Activated naive CD4-positive, alpha-beta T cell (primary cell): ENCODE measurements around the gene VPREB3.
"Not testable (repeated sequence)": the region's sequence is repeated elsewhere in the genome, so short reads cannot be mapped to it uniquely, and the experiment has no call there.

Experiments used
- DNase-seq, 4 experiments: peaks; one replicate each; lab custom pipeline; 2025; lab: John Stamatoyannopoulos, UW

Gene VPREB3

DNA sequence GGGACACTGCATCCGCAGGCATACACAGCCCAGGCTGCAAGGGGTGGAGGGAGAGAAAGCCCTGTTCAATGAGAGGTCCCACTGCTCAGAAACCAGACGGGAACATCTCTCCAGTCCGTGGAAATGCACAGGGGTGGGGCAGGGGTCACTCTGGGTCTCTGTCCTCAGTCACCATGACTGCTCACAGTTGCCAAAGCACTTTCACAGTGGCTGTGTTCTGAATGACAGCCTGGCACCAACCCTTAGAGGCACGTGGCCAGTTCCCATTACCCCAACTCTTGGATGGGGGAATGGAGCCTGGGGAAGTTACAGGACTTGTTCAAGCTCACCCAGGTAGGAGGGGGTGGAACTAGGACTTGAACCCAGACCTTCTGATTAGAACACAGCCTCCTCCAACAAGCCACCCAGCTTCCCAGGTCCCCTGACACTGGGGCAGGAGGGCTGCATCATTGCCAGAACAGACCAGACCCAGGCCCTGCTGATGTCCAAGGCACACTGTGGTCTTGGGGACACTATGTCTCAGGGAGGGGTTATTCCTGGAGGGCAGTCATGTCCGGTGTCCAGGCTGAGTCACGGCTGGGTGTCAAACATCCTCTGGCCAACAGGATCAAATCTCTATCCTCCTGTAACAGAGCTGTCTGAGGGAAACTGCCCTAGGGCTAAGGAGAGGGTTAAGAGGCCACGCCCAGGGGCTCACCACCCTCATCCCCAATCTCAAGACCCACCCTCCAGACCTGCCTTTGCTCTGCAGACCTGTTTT, 11.5 kb downstream of the VPREB3 start:
- no peak for DNase-seq

DNA sequence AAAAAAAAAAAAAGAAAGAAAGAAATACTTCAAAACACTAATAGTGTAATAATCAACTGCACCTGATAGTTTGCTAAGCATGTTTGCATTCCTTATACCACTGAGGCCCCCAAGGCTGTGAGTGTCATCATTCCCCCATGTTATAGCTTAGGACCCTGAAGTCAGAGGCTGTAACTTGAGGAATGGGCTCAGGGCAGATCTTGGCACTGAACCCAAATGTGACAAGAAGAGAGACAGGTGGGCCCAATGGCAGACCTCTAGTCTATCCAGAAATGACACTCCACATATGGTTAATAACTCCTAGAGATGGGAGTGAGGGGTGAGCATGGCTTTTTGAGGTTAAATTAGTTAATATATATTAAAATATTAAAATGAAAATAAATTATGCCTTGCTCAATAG, 16.5 kb downstream of the VPREB3 start:
- DNase-seq, result no peak

DNA sequence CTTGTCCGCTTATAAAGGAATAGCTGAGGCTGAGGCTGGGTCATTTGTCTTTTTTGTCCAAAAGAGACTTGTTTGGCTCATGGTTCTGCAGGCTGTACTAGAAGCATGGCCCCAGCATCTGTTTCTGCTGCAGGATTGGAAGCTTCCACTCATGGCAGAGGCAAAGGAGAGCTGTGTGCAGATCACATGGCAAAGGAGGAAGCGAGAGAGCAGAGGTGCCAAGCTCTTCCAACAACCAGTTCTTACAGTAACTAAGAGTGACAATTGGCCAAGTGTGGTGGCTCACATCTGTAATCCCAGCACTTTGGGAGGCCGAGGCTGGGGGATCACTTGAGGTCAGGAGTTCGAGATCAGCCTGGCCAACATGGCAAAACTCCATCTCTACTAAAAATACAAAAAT, 26.1 kb downstream of the VPREB3 start:
- DNase-seq, result not testable (repeated sequence)

DNA sequence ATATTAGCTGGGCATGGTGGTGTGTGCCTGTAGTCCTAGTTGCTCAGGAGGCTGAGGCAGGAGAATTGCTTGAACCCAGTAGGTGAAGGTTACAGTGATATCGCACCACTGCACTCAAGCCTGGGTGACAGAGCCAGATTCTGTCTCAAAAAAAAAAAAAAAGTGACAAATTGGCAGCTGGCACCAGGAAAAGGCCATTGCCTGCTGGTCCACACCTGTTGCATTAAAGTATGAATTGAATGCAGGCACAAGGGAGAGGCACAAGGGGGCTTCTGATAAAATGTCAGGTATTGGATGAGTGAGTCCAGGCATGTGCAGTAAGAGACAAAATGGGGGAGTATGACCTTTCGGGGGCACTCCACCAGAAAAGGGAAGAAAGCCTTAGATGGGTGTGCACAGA, 31.5 kb downstream of the VPREB3 start:
- no peak for DNase-seq

DNA sequence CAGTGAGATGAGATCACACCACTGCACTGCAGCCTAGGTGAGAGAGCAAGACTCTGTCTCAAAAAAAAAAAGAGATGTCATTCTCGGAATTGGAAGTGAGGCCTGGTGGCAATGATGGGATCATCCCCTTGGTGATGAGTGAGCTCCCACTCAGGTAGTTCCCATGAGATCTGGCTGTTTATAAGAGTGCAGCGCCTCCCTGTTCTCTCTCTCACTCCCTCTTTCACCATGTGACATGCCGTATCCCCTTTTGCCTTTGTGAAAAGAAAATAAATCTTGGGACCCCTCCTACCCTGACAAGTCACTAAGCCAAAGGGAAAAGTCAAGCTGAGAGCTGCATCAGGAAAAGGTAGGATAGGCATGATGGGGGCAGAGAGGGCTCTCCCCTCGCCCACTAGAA, 32.1 kb downstream of the VPREB3 start:
- DNase-seq, result no peak

DNA sequence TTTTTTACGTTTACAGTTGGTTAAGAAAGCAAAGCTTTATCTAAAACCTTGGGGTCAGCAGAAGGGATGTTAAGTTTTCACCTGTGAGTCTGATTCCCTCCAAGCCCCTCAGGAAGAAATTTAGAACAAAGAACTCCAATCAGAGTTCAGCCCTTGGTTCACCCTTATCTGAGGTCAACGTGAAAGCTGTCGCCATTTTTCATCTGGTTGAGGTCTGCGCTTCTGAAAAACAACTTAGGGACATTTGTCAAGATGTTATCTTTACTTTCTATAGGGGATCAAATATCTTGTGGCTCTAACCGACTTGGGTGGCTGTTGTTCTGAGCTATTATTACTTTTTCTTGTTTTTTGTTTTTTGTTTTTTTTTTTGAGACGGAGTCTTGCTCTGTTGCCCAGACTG, 33.4 kb downstream of the VPREB3 start:
- no peak for DNase-seq

DNA sequence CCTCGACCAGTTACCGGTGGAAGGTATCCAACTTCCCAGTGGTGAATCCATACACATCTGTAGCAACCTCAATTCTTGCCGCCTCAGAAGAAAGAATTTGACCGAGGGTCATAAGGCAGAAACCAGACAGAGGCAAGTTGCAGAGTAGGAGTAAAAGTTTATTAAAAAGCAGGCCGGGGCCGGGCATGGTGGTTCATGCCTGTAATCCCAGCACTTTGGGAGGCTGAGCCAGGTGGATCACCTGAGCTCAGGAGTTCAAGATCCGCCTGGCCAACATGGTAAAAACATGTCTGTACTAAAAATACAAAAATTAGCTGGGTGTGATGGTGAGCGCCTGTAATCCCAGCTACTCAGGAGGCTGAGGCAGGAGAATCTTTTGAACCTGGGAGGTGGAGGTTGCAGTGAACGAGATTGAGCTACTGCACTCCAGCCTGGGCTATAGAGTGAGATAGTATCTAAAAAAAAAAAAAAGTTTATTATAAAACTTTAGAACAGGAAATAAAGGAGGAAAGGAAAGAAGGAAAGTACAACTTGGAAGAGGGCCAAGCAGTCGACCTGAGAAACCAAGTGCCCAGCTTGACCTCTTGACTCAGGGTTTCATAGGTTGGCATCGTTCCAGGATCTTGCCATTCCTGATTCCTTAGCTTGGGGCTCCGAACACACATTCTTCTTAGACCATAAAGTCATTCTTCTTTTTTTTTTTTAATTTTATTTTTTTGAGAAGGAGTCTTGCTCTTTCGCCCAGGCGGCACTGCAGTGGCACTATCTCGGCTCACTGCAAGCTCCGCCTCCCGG, 35.7 kb downstream of the VPREB3 start:
- DNase-seq, result no peak

DNA sequence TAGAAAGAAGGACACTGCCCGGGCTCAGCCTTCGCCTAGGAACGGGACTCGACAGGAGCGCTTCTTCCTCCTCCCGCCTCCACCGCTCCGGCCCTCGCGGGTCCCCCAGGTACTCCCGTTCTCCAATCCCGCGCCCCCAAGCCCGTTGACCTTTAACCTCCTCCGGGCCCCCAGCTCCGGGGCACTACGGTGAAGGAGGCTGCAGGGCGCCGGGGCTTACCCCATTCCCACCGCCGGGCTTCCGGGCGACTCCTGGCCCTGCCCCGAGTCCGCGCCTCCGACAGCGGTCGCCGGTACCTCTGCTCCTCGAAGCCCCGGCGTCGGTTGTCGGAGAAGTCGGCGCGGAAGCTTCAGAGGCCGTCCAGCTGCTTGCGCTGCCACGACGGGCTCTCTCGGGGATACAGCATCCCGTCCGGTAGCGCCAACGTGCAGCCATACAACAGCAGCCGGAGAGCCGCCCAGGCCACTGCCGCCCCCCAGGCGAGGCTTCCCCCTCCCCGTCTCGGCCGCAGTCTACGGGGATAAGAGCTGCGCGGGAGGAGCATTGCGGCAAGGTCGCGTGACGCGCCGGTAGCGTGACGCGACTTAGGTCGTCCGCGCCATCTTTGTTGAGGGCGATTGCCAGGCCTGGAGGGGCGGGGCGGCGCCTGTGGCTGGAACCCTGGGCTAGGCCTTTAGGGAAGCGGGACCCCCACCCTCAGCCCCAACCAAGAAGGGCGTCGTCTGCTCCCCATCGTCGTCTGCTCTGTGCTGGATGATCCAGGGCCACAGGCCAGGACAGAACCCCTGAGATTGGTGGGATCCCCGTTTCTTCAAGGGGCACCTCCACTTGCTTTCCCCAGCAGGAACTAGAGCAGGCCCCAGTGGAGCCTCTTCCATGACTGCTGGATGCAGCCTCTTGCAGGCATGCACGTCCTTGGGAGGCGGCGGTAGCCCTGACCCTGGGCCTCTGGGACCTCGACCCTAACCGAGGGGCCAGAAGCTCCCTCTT, 37.1 kb downstream of the VPREB3 start:
- DNase-seq, result peak; percentile 55 to 73 (median 62)

DNA sequence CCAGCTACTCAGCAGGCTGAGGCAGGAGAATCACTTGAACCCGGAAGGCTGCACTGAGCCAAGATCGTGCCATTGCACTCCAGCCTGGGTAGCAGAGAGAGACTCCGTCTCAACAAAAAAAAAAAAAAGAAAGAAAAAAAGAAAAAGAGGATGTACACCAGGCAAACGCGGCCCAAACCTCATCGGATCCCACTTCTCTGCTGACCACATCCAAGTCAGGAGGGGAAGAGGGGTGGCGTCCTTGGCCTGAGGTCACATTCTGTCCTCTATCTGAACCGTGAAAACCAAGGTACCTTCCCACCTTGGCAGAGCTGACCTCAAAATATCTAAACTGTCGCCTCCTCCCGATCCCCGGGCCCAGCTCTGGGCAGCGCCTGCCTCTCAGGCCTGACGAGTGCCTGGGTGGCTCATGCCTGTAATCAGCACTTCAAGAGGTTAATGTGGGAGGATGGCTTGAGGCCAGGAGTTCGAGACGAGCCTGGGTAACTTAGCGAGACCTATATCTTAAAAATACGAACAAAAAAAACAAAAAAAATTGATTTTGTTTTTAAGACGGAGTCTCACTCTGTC, 38.3 kb downstream of the VPREB3 start:
- DNase-seq, result no peak

DNA sequence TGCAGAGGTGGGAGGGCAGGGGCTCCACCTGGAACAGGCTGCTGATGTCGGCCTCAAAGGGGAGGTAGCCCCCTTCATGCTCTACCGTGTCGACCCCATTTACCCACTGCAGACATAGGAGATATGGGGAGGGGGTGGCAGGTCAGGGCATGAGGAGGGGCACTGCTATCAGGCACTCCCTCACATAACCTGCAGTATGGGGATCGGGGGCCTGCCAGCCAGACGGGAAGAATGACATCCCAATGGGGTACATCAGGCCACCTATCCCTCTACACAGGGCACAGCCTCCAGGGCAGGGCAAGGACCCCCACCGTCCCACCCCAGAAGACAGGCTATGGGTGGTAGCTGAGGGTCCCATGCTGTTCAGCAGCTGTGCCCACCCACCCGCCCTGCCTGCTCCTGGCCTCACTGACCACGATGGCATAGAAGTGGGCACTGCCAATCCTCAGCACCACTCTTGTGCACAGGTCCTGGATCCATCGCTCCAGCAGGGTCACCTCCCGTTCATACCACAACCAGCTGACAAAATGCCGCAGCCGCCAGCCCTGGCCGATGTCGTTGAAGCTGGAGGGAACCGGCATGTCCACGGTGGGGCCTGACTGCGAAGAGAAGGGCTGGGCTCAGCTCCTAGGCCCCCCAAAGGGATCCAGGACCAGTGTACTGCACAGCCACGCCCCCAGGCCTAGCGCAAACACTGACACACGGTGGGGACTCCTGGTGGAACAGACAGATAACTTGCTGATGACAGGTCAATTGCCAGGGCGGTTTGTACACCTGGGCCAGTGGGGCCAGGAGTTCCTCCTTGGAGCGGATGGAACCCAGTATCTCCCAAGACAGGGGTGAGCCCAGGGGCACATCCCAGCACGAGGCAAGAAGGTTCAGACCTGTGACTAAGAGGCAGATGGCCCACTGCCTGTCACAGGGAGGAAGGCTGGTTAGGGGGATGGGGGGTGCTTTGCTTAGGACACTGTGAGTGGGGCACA, 39.3 kb downstream of the VPREB3 start:
- DNase-seq, result peak in 1 of 4 experiments; percentile 3

DNA sequence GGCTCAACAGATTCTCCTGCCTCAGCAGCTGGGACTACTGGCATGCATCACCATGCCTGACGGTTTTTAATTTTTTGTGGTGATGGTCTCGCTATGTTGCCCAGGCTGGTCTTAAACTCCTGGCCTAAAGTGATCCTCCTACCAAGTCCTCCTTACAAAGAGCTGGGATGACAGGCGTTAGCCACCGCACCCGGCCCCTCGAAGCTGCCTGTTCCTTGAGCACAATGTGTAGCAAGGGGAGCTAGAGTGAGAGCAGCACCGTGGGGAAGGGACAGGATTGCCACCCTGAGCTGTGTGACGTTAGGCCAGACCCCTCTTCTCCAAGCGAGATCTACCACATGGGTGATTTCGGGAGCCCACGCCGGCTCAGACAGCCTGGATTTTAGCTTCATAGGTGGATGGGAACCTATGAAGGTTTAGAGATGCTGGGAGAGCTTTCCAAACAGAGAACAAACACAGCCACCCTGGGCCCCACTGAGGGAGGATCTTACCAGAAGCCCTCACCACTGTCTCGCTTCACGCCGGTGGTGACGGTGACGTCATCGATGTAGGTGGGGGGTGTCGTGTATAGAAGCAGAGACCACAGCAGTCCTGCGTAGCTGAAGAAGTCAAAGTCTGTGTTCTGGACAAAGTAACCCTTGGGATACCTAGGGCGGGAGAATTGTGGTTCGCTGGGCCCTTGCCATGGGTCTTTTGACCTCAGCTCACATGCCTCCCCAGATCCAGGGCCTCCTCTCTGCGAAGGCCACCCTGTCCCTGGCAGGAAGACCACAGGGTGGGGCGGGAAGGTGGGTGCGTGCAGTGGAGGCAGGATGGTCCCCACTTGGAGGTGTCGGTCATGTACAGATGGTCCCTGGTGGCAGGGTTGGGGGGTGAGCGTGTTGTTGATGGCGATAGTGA, 40.3 kb downstream of the VPREB3 start:
- no peak for DNase-seq

DNA sequence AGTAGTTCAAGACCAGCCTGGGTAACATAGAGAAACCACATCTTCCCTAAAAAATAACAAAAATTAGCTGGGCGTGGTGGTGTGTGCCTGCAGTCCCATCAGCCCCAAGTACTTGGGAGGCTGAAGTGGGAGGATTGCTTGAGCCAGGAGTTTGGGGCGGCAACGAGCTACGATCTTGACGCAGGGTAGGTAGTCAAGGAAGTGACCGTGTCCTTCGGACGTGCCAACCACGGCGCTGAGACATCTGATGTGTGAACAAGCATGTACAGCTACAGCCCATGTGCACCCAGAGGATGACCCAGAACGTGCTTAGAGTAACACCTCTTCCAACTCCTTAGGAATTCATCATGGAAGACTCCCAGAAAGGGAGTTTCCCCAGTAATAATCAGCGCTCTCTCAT, 42.0 kb downstream of the VPREB3 start:
- DNase-seq, result no peak

DNA sequence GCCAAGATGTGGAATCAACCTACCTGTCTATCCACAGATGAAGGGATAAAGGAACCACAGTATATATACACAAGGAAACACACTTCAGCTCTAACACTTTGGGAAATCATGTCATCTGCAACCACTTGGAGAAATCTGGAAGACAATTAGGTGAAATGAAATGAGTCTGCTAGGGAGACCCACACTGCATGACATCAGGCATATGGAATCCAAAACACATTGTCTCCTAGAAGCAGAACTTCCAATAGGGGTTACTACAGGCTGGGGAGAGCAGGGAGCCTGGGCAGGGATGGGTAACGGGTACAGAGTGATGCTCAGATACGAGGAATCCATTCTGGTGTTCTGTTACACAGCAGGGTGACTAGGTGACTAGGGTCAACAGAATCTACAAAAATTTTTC, 45.1 kb downstream of the VPREB3 start:
- no peak for DNase-seq

DNA sequence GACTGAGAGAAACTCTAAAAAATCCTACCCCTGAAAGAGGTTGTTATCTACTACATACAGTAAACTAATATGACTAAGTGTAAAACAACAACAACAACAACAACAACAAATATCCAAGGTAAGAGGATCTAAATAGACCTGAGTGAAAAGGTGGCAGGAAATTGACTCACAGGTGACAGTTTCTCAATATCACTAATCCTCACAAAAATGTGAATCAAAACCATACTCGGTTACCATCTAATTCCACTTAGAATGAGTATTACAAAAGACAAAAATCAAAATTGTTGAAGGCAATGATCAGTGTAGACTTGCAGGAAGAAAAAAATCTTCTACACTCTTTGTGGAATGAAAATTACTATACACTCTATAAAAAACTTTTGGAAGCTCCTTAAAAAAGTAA, 46.0 kb downstream of the VPREB3 start:
- no peak for DNase-seq

DNA sequence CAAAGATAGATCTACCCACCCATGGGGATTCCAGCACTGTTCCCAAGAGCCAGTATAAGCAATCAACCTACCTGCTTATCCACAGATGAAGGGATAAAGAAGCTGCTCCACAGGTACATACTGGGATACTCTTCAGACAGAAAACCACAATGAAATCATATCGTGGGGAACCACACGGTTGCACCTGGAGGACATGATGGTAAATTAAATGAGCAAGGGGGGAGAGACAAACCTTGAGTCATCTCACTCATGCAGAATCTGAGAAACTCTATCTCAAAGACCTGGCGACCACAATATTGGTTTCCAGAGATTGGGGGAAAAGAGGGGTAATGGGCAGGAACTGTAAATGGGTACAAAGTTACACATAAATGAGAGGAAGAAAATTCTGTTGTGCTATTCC, 48.9 kb downstream of the VPREB3 start:
- DNase-seq, result no peak

DNA sequence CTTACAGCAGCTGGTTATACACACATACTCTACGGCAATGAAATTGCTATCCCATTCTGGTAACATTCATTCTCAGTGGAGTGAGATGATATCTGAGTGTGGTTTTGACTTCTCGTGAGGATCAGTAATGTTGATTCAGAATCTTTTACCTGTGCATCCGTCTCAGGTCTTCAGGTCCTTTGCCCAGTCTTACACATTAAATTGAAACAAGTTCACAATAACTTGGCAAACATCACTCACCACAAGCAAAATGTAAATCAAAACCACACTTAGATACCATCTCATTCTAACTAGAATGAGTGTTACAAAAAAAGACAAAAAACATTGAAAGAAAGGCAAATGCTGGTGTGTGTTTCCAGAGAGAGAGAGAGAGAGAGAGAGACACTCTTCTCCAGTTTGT, 49.4 kb downstream of the VPREB3 start:
- no peak for DNase-seq

DNA sequence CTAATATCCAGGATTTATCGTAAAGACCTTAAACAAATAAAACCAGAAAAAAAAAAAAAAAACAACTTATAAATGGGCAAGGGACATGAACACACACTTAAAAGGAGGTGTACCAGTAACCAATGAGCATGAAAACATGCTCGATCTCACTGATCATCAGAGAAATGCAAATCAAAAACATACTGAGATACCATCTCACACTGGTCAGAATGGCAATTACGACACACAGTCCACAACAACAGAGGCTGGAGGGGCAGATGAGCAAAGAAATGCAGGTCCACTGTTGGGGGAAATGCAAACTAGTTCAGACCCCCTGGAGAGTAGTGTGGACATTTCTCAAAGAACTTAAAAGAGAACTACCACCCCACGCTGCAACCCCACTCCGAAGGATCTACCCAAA, 50.2 kb downstream of the VPREB3 start:
- no peak for DNase-seq
